GM21515 (cell line): ENCODE measurements around the gene ARHGEF28.

ENCODE experiments used
- ATAC-seq: cut with Tn5 transposase; IDR thresholded peaks from one replicate; pipeline ENCODE4 v1.9.1; 2021; ENCODE audit not compliant: unreplicated experiment

Gene ARHGEF28

DNA sequence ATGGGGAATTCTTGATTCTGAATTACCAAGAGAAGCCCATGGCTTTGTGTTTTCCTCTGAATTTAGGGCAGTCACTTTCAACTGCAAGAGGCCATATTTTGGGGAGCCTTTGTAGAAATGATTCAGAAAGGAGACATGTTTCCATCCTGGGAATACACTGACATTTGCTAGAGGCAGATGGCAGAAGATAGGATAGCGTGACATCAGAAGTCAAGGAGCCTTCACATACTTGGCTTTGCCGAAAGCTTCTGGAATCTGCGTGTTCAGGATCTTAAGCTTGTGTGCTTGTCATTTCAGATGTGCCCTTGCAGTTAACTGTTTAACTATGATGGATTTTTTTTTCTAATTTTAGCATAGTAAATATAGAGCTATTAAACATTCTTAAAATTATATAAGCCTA lies 296.2 kb downstream of the ARHGEF28 start:
- ATAC-seq = no peak

DNA sequence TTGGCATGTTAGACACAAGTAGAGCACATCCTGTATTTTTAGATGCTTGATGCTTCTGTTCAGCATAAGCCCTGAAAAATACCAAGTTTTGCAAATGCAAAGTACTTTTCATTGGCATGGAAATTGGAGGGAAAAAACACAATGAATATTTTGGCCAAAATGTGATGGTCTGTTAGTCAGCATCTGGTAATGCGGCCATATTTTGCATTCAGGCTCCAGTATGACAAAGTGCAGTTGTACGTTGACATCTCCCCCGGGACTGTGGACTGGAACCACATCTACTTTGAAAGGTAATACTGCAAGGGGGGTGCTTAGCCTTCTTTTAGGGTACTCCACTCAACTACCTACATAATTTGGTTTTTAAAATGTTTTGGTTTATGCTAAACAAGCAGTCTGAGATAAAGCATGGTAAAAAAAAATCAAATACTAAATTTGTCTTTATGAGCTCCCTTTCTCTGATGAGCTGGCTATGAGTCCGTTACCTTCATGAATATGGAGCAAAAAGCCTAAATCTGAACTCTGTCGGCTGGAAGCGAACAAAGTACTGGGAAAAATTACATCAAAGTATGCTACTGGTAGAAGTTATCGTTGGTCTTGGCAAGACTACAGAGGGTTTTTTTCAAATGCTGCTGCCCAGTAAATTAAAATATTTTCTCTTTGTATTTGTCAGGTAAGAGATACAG lies 297.0 kb downstream of the ARHGEF28 start:
- ATAC-seq = no peak

DNA sequence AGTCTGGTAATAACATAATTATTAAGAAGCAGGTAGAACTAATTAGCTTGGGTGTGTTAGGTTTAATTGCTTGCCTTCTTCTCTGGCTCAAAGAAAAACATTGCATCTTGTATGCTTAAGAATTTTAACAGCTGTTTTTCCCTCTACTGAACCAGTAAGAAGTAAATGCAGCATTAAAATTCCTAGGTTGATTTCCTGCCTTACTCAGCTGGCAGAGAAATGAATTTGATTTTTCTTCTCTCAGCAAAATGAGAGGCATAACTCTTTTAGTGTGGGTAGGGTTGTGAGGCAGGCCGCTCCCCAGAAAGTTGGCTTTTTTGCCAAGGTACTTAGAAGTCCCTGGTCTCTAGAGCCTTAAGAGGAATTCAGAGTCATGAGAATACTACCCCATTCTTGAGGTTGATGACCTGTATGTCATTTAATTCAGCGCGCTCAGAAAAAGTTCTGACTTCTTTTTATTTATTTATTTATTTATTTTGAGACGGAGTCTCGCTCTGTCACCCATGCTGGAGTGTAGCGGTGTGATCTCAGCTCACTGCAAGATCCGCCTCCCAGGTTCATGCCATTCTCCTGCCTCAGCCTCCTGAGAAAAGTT lies 302.6 kb downstream of the ARHGEF28 start:
- no peak for ATAC-seq

- no peak for ATAC-seq
Observed at GRCh38 chr5:73935719-73936118, 309.7 kb downstream of the ARHGEF28 start.

DNA sequence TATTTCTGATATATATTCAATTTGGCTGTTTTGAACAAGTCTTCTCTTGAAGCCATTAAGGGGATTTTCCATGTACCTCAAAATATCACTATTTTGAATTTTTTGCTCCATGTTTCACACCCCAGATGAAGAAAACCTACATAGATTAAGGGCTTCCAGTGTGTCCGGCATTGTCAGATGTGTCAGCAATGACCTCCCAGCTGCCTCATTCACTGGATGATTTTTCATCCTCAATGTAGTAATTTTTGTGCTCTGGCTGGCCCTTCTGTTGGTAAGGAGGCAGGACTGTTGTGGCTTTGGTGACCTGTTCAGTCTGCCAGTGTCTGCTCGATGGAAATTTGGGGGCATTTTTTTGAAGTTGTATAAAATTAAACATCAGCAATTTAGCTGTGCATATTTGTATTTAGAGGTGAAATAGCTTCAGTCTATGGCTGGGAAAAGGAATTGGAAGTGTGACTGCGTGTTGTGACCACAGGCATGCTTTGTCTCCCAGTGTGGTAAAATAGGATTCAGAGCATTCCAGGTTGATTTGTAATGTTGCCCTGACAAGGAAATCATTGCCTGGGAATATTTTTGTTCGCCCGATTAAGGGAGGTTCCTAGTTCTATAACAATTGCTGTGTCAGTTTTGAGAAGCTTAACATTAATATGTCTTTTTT lies 312.4 kb downstream of the ARHGEF28 start:
- no peak for ATAC-seq

DNA sequence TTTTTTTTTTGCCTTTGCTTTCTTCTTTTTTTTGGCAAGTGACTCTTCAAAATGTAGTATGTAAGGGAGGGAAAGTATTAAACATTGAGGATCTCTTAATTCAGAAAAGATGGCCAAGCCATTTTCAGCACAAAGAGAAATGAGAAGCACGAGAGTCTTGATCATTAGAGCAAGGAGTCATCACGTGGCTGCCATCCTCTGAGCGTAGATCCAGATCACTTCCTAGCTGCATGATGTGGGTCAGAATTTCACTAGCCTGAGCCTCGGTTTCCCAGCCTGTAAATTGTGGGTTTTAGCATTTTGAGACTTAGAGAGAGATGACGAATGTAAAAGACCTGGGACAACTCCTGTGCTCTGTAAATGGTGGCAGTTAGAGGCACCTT lies 312.9 kb downstream of the ARHGEF28 start:
- no peak for ATAC-seq

- ATAC-seq = no peak
Observed at GRCh38 chr5:73939557-73939956, 313.6 kb downstream of the ARHGEF28 start.

- ATAC-seq = no peak
Observed at GRCh38 chr5:73940026-73940425, 314.0 kb downstream of the ARHGEF28 start.

DNA sequence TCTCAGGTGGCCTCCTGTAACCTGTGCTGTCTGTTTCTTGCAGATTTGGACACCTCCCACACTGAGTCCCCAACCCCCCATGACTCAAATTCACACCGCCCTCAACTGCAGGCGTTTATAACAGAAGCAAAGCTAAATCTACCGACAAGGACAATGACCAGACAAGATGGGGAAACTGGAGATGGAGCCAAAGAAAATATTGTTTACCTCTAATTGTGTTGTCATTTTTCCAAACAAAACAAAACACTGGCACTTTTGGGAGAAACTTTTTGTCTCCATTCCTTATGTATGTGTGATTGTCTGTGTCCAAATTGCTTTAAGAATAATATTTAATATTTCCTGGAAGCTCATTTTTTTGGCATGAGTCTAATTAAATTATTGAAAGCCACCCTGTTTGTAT lies 314.8 kb downstream of the ARHGEF28 start:
- no peak for ATAC-seq

GRCh38 chr5:73942783-73943182 lies 316.8 kb downstream of the ARHGEF28 start:
- no peak for ATAC-seq

GRCh38 chr5:73943397-73943796 lies 317.4 kb downstream of the ARHGEF28 start:
- no peak for ATAC-seq

DNA sequence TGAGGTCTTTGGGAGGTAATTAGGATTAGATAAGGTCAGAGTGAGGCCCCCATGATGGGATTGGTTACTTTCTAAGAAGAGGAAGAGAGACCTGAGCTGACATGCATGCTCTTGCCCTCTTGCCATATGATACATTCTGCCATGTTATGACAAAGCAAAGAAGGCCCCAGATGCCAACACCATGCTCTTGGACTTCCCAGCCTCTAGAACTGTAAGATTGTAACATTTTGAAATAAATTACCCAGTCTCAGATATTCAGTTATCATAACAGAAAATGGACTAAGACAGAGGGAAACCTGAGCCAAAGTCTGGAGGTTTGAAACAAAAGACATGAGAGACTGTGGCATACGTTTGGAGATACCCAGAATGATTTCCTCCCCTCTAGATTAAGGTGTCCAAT lies 318.6 kb downstream of the ARHGEF28 start:
- no peak for ATAC-seq

GRCh38 chr5:73945505-73945904 lies 319.5 kb downstream of the ARHGEF28 start:
- no peak for ATAC-seq

DNA sequence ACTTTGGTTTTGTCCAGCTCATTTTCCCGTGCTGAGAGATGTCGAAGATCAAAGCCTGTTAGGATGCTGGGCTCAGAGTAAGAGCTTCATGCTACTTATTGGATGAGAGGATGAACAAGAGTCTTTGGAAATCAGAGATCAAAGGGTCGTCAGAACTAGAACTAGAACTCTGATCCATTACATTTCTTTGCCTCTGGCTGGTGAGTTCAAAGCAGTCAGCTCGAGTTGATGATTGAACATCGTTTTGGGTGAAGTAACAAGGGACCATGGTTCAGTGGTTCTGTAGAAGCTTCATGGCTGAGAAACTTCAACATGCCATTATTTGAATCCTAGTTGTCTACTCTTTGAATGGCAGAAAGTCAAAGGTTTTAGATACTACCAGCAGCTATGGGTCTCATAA lies 320.3 kb downstream of the ARHGEF28 start:
- no peak for ATAC-seq

DNA sequence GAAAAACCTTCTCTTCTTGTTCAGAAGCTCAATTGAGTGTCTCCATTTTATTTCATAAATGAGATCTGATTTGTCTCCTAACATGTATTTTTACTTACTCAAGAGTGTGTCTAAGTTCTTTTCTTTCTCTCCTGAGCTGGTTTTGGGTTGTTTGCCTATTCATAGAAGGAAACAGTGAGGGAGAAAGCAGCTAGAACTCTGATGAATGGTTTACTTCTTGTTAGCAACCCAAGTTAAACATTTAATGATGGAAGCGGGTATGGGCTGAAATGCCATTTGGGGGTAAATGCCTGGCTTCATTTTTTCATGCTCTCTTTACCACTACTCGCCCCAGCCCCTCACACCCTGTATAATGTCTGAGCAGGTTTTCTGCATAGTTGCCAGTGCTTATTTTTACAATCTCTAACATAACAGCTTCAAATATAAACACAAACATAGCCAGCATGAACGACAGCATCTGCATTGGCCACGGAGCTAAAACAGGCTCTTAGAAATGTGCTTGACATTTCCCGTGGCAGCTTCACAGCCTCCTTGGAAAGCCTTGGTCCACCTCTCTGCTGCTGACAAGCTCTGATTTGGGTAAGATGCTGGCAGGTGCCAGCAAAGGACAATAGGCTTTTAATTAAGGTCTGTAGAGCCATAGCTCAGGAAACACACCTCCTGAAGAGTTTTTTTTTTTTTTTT lies 321.1 kb downstream of the ARHGEF28 start:
- no peak for ATAC-seq

DNA sequence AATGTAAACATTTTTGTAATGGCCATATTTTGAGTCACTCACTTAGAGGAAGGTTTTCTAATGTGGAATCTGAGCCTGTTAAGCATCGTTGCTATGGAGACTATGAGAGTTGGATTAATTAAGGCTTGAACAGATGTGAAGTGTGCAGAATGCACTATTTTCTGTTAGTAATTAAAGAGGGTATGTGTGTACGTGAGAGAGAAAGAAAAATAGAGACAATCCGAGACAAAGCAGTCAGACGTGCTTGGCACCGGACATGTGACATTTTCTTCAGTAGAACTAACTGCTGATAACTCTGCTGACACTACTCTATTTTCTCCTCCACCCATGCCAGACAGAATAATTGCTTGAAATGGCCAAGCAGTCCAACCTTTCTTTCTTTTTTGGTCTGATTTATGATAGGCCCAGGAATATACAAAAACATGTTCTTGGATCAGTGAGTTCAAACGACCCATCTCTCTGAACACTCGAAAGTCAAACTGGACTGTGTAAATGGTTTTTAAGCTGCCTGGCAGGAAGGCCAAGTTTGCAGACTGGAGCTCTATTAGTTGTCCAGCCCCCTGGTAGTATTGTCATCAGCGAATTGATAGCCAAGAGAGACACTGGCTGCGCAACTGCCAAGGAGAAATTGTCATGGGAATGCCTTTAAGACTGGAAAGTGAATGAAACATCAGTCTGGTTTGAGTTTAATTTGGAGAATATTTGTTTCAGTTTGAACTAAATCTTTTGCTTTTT lies 322.1 kb downstream of the ARHGEF28 start:
- no peak for ATAC-seq

DNA sequence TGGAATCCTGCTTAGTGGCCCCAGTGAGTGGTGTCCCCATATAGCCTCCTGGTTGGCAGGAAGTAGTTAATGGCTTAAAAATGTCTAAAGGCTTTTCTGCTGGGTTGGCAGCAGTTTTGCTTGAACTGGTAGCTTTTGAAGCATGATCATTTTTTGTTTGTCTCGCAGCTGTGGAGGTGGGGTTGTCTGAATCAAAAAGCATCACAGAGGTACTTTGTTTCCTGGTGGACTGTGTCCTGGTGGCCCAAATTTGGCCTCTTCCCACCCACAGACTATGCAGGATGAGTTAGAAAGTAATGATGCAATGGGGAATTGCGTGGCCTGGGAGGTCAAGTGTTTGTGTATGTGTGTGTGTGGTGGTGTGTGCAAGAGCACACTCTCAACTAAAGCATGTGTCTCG lies 322.7 kb downstream of the ARHGEF28 start:
- no peak for ATAC-seq

- no peak for ATAC-seq
Observed at GRCh38 chr5:73950441-73950873, 324.5 kb downstream of the ARHGEF28 start.

GRCh38 chr5:73950912-73951430 lies 325.0 kb downstream of the ARHGEF28 start:
- no peak for ATAC-seq

GRCh38 chr5:73952872-73953271 lies 326.9 kb downstream of the ARHGEF28 start:
- ATAC-seq = no peak

- no peak for ATAC-seq
Observed at GRCh38 chr5:73954381-73954780, 328.4 kb downstream of the ARHGEF28 start.
